HG02642 (cell line): ENCODE results near the gene FGFR2.

ENCODE experiments used
- ATAC-seq: cut with Tn5 transposase; IDR thresholded peaks from one replicate; pipeline ENCODE4 v1.9.1; 2021; ENCODE audit warnings: mild to moderate bottlenecking; ENCODE audit not compliant: unreplicated experiment, poor library complexity

FGFR2 gene

DNA sequence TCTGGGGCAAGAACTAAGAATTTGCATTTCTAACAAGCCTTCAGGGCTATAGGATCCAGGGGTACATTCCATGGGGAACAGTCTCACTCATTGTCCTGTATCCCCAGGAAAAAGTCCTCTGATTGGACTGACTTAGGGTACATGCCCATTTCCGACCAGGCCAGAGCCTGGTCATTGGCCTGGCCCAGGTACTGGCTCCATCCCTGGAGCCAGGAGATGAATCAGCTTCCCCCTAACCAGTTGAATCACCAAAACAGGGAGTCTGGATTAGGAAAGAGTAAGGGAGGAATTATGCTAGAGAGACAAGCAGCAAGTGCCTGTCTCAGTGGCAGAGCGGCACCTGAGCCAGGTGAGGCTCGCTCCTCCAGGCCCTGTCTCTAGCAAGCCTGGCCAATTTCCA lies 137.5 kb downstream of the FGFR2 start:
- no peak for ATAC-seq

DNA sequence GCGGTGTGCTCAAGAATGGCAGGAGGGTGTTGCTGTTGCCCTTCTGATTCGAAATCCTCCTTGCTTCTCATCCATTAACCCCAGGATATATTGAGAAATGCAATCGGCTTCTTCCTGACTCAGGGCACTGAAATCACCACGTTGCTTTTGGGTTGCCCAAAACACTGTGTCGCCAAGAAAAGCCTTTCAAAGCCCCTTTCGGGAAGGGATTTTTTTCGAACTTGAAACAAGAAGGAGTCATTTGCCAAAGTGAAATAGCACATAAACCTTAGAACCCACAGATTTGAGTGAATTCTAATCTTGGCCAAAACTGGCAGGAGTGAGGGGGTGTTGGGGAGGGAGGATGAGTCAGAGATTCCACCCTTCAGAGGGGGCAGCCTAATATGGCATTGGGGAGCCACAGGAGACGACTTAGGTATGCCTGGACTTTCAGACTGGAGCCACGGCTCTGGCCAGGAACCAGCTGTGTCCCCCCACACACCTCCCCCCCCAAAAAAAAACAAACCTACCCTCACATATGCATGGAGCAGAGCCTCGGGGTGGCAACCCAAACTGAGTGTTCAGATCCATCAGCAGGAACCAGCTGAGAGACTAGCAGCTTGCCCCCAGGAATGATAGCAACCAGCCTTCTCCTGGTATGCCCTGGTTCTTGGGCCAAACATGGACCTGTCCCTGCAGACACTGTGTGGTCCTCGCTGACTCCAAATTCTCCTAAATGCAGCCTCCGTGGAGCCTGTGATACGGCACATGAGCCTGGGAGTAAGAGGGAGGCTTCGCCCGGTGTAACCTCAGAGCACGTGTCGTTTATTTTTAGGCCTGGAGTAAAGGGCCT lies 138.4 kb downstream of the FGFR2 start:
- ATAC-seq = no peak

- ATAC-seq = no peak
These were observed 139.0 kb downstream of the FGFR2 start for GRCh38 chr10:121459279-121459621.

GRCh38 chr10:121457729-121458128 lies 140.5 kb downstream of the FGFR2 start:
- ATAC-seq = no peak

DNA sequence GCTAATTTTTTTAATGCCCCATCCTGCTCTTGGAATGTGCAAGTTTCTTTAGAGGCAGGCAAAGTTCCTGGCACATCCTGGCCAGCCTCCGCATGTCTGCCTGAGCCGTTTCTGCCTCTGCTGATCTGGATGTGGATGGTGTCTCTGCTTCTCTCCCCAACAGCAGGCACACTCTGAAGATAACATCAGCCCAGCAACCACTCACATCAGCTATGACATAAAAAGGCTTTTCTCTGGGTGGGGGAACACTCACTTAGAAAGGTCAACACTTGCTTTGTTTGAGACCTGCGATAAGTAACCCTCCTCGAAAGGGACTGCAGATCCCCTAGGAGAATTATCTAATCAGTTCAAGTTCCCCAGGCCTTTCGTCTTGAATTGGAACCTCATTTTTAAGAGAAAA lies 142.9 kb downstream of the FGFR2 start:
- no peak for ATAC-seq

DNA sequence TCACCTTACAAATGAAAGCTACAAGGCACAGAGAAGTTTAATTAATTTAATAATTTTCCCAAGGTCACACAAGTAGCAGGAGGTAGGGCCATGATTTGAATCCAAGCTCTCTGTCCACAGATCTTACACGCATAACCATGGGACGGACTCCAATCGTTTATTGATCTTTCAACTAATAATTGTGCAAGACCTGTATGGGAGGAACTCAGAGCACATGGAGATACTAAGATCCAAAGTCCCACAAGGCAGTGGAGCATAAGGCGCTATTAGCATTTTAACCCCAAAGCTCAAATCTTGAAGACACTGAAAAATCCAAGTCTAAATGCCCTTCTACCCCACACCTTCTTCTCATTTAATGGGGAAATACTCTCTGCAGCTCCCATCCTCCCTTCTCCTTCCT lies 143.5 kb downstream of the FGFR2 start:
- ATAC-seq = no peak

- no peak for ATAC-seq
These were observed 145.1 kb downstream of the FGFR2 start for GRCh38 chr10:121453160-121453559.

GRCh38 chr10:121452581-121452980 lies 145.7 kb downstream of the FGFR2 start:
- no peak for ATAC-seq

- no peak for ATAC-seq
These were observed 148.0 kb downstream of the FGFR2 start for GRCh38 chr10:121450247-121450646.

DNA sequence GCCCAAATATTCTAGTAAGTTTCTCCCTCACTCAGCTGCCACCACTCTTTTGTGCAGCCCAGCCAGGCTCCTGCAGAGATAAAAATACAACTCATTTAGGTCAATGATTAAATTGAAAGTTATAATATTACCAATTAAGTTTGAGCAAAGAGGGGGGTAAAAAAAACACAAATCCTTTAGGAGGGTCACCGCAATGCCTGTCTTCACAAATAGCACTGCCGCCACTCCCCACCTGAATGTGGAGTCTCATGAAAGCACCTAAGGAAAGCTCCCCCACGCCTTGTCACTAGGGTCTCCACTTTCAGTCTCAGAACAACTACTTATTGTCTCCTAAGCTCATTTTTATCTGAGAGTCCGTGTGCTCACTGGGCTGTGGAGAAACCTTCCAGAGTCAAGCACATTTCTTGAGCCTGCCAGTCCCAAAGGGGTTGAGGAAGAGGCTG lies 148.7 kb downstream of the FGFR2 start:
- ATAC-seq = peak; percentile 39

- peak; percentile 97 for ATAC-seq
These were observed 149.3 kb downstream of the FGFR2 start for GRCh38 chr10:121448766-121449421.

- ATAC-seq = no peak
These were observed 153.6 kb downstream of the FGFR2 start for GRCh38 chr10:121444520-121445165.

DNA sequence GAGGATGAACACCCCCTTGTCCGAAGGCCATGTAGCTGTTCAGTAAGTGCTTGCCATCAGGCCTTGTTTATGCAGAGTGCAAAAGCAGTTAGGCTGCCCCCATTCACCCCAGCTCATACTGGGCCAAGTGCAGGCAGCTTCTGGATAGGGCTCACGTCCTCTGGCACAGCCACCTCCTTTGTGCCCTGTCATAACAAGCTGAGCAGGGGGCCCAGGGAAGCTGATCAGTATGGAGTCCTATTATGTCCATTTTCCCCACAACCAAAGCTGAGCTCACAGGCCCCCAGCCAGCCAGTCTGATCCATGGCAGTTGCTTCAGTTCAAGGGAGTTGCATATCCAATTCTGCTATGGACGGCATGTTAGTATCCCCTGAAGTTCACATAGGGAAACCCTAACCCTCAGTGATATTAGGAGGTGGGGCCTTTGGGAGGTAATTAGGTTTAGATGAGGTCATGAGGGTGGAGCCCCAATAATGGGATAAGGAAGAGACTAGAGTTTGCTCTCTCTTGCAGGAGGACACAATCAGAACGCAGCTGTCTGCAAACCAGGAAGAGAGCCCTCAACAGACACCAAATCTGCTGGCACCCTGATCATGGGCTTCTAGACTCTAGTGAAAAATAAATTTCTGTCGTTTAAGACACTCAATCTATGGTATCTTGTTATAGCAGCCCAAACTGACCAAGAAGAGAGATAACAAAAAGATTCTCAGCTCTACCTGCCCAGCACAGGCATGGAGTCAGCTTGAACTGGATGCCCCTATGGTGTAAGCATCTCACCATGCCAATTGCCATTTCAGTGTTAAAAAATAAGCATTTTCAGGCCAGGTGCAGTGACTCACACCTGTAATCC lies 155.9 kb downstream of the FGFR2 start:
- no peak for ATAC-seq

GRCh38 chr10:121440461-121440860 lies 157.8 kb downstream of the FGFR2 start:
- ATAC-seq = no peak

- ATAC-seq = no peak
These were observed 159.9 kb downstream of the FGFR2 start for GRCh38 chr10:121438333-121438732.

DNA sequence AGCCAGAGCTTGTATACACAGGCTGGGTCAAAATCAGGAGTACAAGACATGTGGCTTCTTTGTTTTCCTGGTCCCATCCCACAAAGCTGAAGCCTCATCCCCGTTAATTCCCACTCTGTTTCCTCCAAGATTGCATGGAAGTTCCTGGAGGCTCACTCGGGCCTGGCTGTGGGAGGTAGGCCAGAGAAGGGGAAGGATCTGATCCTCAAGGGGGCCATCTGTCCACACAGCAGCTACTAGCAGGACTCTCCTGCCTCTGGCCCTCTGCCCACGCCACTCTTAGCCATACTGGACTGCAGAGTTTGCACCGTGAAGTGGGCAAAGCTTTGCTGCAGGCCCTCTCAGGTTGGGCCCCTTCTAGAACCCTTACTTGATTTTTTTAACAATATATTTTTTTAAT lies 160.6 kb downstream of the FGFR2 start:
- no peak for ATAC-seq

DNA sequence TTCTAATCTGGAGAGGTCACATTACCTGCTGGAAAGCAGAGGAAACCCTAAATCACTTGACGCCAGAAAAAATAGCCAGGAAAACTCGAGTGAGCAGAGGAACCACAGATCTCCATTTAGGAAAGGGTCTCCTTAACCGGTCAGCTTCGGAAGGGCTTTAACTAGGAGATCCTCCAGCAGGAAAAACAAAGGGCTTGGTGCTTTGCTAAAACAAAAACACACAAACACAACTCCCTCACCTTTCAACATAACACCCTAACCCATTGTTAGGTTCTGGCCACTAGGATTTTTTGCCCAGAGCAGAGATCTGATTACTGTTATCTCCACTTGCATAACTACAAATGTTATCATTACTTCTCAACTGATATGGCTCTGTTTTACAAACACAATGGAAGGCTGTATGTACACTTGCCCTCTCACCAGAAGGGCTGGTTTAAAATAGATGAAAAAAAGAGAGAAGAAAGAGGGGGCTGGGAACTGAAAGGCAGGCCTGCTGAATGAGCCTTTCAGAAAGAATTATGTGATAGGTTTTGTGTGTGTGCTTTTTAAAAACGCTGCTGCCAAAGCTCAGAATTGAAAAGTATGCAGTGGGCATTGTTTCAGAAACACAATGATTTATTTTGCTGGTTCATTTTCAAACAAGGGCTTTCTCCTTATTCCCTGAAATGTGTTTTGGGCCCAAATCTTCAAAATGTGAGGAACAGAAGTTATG lies 161.5 kb downstream of the FGFR2 start:
- no peak for ATAC-seq

GRCh38 chr10:121436281-121436629 lies 162.0 kb downstream of the FGFR2 start:
- no peak for ATAC-seq

GRCh38 chr10:121435099-121435875 lies 163.0 kb downstream of the FGFR2 start:
- no peak for ATAC-seq
